Measurements from ENCODE around the gene LRRC15. TPM values are rescaled to one million over a fixed set of nuclear protein-coding genes. Genes with fewer than 3 reads are reported as not detected.
A peak's percentile ranks its signal among the peaks of the same experiment; 100 is the strongest.

The LRRC15 gene
- total RNA-seq, 1 experiment from 2014 or later = 0.36 TPM

DNA sequence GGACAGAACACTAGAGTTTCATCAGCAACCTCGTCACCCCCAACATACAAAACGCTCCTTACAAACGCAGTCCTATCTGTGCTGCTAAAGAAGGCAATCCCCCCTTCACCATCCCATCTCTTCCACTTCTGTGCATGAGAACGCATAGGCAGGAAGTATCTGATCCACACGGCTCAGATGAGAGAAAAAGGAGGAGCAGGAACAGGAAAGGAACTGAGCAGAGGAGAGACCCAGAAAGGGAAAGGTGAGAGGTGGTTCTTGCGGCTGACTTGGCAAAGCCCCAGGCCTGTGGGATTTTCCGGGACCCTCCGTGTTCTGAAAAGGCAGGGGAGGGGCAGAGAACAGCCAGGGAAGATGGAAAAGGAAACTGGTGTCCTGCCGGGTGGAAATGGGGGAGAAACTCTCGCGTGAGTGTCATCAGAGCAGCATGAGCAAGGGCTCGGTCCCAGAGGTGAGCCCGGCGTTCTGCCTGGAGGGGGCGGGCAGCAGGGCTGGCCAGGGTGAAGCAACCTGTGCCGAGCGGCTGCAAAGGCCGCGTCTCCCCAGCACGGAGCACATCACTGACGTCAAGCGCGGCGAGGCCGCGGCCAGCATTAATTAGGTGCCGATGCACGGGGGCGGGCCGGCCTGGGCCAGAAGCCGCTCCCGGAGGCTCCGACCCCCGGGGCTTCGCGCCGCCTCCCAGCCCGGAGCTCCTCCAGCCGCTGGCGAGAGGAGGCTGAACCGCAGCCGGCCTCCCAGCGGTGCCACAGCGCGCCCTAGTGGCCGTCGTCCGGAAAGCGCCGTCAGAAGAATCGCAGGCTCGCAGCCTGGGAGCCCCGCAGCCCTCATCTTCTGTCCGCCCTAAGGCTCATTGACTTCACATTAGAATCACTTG, 54.2 kb downstream of the LRRC15 start:
- Histone ChIP-seq H4K20me1 (ENCODE audit: low read length) (no peaks in the 10 kb centered on the region), H3K27ac (ENCODE audit: low read length) (no peak overlapping the region), H3K27me3 (ENCODE audit: low read length) (no peaks in the 10 kb centered on the region), H3K9ac (ENCODE audit: low read length) (peak overlapping the region; percentile 18), H2AFZ (ENCODE audit: low read length) (peak overlapping the region; percentile 57), H3K9me3 (ENCODE audit: low read length) (no peaks in the 10 kb centered on the region), H3K9me2 (replicated peaks; ENCODE audit: low read length) (no peaks in the 10 kb centered on the region), H3K36me3 (ENCODE audit: low read depth, low read length) (peaks cover 17% of the 10 kb centered on the region), H3K4me3 (ENCODE audit: low read length) (peak overlapping the region; percentile 64), H3K79me2 (ENCODE audit: low read length) (peaks cover 30% of the 10 kb centered on the region), H3K4me2 (ENCODE audit: low read length) (peak overlapping the region; percentile 80), H3K4me1 (ENCODE audit: insufficient read depth, low read length) (peaks cover 32% of the 10 kb centered on the region), H3F3A (ENCODE audit: low read length, unreplicated experiment) (no peaks in the 10 kb centered on the region)
- TF ChIP-seq EZH2phosphoT487 (IDR thresholded peaks at IDR 0.05; ENCODE audit: borderline replicate concordance, low read length) = peak; percentile 66; the same call in 1 of the 2 replicates
- TF ChIP-seq EZH2 (IDR thresholded peaks at IDR 0.05; ENCODE audit: low read length, unreplicated experiment) = no peak
- peak; percentile 93 for TF ChIP-seq CTCF (conservative IDR thresholded peaks at IDR 0.05; ENCODE audit: low read depth, low read length)
- intact Hi-C loops (cut with micrococcal nuclease) = loop anchor here (1.0 to 10.0 kb wide), 4 partner anchors 176 to 653 kb away; no protein-coding TSS in a partner anchor
- POLR2A ChIA-PET (ENCODE audit: unreplicated experiment) = interaction anchor here (0.6 to 1.6 kb wide), 7 partner anchors 174 to 534 kb away, joined by 3 to 17 read pairs (median 7); no protein-coding TSS in a partner anchor
- DNase-seq = peak; percentile 89
- CTCF ChIA-PET = interaction anchor here (0.6 to 2.2 kb wide), 15 partner anchors 17 to 720 kb away, joined by 3 to 50 read pairs (median 7); partner anchors contain the start of gene HES1
- peak; percentile 73 for ATAC-seq
- no TSS peak for BruUV-seq (replicated peaks)

DNA sequence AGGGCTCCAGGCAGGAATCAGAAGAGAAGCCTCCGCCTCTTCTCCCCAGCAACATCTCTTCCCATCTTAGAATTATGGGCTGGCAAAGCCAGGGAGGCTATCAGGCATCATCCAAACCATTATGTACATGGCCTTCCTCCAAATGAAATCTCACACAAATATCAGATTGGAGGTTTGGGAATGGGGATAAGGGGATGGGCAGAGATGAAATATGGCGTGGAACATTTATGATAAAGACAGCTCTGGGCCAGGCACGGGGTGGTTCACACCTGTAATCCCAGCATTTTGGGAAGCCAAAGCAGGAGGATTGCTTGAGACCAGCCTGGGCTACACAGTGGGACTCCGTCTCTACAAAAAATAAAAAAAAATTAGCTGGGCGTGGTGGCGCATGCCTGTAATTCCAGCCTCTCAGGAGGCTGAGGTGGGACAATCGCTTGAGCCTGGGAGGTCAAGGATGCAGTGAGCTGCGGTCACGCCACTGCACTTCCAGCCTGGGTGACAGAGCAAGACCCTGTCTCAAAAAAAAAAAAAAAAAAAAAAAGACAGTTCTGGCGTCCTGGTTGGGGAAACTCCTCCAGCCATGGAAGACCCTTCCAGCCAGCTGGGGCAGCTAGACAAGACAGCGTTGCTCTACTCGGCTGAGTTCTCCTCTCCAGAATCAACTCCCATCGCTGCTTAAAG, 55.0 kb downstream of the LRRC15 start:
- H3K36me3 ChIP-seq (ENCODE audit: low read depth, low read length) = peaks cover 9% of the 10 kb centered on the region
- no peaks in the 10 kb centered on the region for H3K27me3 ChIP-seq (ENCODE audit: low read length)
- H3F3A ChIP-seq (ENCODE audit: low read length, unreplicated experiment) = no peaks in the 10 kb centered on the region
- H3K27ac ChIP-seq (ENCODE audit: low read length) = no peak overlapping the region
- peak overlapping the region; percentile 64; the same call in 1 of the 2 replicates for H3K4me3 ChIP-seq (ENCODE audit: low read length)
- peak overlapping the region; percentile 18; the same call in 1 of the 2 replicates for H3K9ac ChIP-seq (ENCODE audit: low read length)
- H4K20me1 ChIP-seq (ENCODE audit: low read length) = no peaks in the 10 kb centered on the region
- no peaks in the 10 kb centered on the region for H3K9me2 ChIP-seq (replicated peaks; ENCODE audit: low read length)
- DNase-seq (no peak), ATAC-seq (no peak)
- TF ChIP-seq EZH2phosphoT487 (IDR thresholded peaks at IDR 0.05; ENCODE audit: borderline replicate concordance, low read length) (no peak), CTCF (conservative IDR thresholded peaks at IDR 0.05; ENCODE audit: low read depth, low read length) (no peak), EZH2 (IDR thresholded peaks at IDR 0.05; ENCODE audit: low read length, unreplicated experiment) (no peak)
- no TSS peak for BruUV-seq (replicated peaks)
- ChIA-PET CTCF (interaction anchor here (0.7 to 1.9 kb wide), 4 partner anchors 173 to 648 kb away, joined by 4 to 50 read pairs (median 29); no protein-coding TSS in a partner anchor), POLR2A (ENCODE audit: unreplicated experiment) (interaction anchor here (0.5 kb wide), 1 partner anchor 184 kb away, joined by 22 read pairs; no protein-coding TSS in a partner anchor)
- H3K4me1 ChIP-seq (ENCODE audit: insufficient read depth, low read length) = peaks cover 27% of the 10 kb centered on the region
- intact Hi-C loops (cut with micrococcal nuclease) = loop anchor here (1.0 to 10.0 kb wide), 5 partner anchors 37 to 652 kb away; no protein-coding TSS in a partner anchor
- peak overlapping the region; percentile 80 for H3K4me2 ChIP-seq (ENCODE audit: low read length)
- no peak overlapping the region for H2AFZ ChIP-seq (ENCODE audit: low read length)
- peaks cover 22% of the 10 kb centered on the region for H3K79me2 ChIP-seq (ENCODE audit: low read length)
- no peaks in the 10 kb centered on the region for H3K9me3 ChIP-seq (ENCODE audit: low read length)

All from PC-3 (cell line).